Neuronal stem cell (in vitro differentiated cells): ENCODE results near the gene RREB1.

Source experiments
- DNase-seq: peaks from one replicate; pipeline ENCODE4 v3.0.0-alpha.2; 2013; ENCODE audit warnings: low spot score
- H2AFZ ChIP-seq: one replicate; pipeline ENCODE4 v1.6.1; 2013; ENCODE audit warnings: mild to moderate bottlenecking, low read length, inconsistent platforms
- H2AK5ac ChIP-seq: 2 replicates; pipeline ENCODE4 v1.6.1; 2013; ENCODE audit warnings: low read depth, mild to moderate bottlenecking, inconsistent platforms, low read length, moderate library complexity, mixed read lengths
- H2BK120ac ChIP-seq: 2 replicates; pipeline ENCODE4 v1.6.1; 2013; ENCODE audit warnings: low read depth, mild to moderate bottlenecking, inconsistent platforms, low read length, moderate library complexity, mixed read lengths
- H2BK12ac ChIP-seq: one replicate; pipeline ENCODE4 v1.6.1; 2013; ENCODE audit warnings: low read length, inconsistent platforms
- H2BK15ac ChIP-seq: 2 replicates; pipeline ENCODE4 v1.6.1; 2013; ENCODE audit warnings: mild to moderate bottlenecking, low read length, inconsistent platforms, mixed read lengths
- H2BK5ac ChIP-seq: one replicate; pipeline ENCODE4 v1.6.1; 2013; ENCODE audit warnings: inconsistent platforms, mild to moderate bottlenecking, low read length, moderate library complexity
- H3K14ac ChIP-seq: one replicate; pipeline ENCODE4 v1.6.1; 2013; ENCODE audit warnings: low read length, inconsistent platforms
- H3K18ac ChIP-seq: 2 replicates; pipeline ENCODE4 v1.6.1; 2013; ENCODE audit warnings: low read length, inconsistent platforms
- H3K23ac ChIP-seq: 2 replicates; pipeline ENCODE4 v1.6.1; 2013; ENCODE audit warnings: low read depth, mild to moderate bottlenecking, mixed read lengths, low read length, inconsistent platforms; ENCODE audit not compliant: poor library complexity
- H3K27ac ChIP-seq: replicated peaks from 3 replicates; pipeline ENCODE4 v1.5.1; 2013; ENCODE audit warnings: low read length, inconsistent platforms
- H3K27me3 ChIP-seq, 3 experiments: 2 replicates each; pipeline ENCODE4 v1.6.1; 2013; ENCODE audit warnings: low read length in 3 of 3, mild to moderate bottlenecking in 2 of 3, inconsistent platforms in 1 of 3, low read depth in 1 of 3, mixed read lengths in 1 of 3, moderate library complexity in 1 of 3; ENCODE audit not compliant: control insufficient read depth in 3 of 3, insufficient read depth in 3 of 3
- H3K36me3 ChIP-seq, 2 donors: replicated peaks in 1 of 2; 2 replicates each; pipeline ENCODE4 v1.6.1; 2013; ENCODE audit warnings: low read length in 2 of 2; ENCODE audit not compliant: control insufficient read depth in 2 of 2, insufficient read depth in 2 of 2
- H3K4ac ChIP-seq: 2 replicates; pipeline ENCODE4 v1.6.1; 2013; ENCODE audit warnings: inconsistent platforms, mild to moderate bottlenecking, low read length, moderate library complexity
- H3K4me1 ChIP-seq, 2 donors: 1 replicate in 1 of 2; 2 replicates in 1 of 2; pipeline ENCODE4 v1.6.1; 2013; ENCODE audit warnings: low read length in 2 of 2, low read depth in 1 of 2; ENCODE audit not compliant: control insufficient read depth in 2 of 2, insufficient read depth in 1 of 2
- H3K4me2 ChIP-seq: one replicate; pipeline ENCODE4 v1.6.1; 2013; ENCODE audit warnings: mild to moderate bottlenecking, low read length, inconsistent platforms; ENCODE audit not compliant: insufficient read depth, poor library complexity, severe bottlenecking
- H3K4me3 ChIP-seq, 2 donors: 2 replicates each; pipeline ENCODE4 v1.5.1; 2013; ENCODE audit warnings: low read length in 2 of 2, mild to moderate bottlenecking in 2 of 2, inconsistent platforms in 1 of 2, moderate library complexity in 1 of 2
- H3K79me1 ChIP-seq: one replicate; pipeline ENCODE4 v1.6.1; 2013; ENCODE audit warnings: low read depth, mild to moderate bottlenecking, inconsistent platforms, low read length, moderate library complexity
- H3K9ac ChIP-seq: one replicate; pipeline ENCODE4 v1.6.1; 2013; ENCODE audit warnings: mild to moderate bottlenecking, low read depth, low read length, inconsistent platforms; ENCODE audit not compliant: poor library complexity
- H3K9me3 ChIP-seq, 2 donors: replicated peaks in 1 of 2; 2 replicates each; pipeline versions ENCODE3 to v1.6.1; 2013; ENCODE audit warnings: low read length in 2 of 2, mild to moderate bottlenecking in 2 of 2, inconsistent platforms in 1 of 2, low read depth in 1 of 2, mixed read lengths in 1 of 2, moderate library complexity in 1 of 2; ENCODE audit not compliant: control insufficient read depth in 2 of 2, insufficient read depth in 1 of 2
- H4K8ac ChIP-seq: one replicate; pipeline ENCODE4 v1.6.1; 2013; ENCODE audit warnings: low read depth, mild to moderate bottlenecking, inconsistent platforms, low read length, moderate library complexity
- H4K91ac ChIP-seq: one replicate; pipeline ENCODE4 v1.6.1; 2013; ENCODE audit warnings: low read length, low read depth, mild to moderate bottlenecking, inconsistent platforms; ENCODE audit not compliant: poor library complexity
- WGBS, 2 donors: extraction: QIAGEN DNeasy Blood & Tissue Kit; methylation state at CpG; one replicate each; pipeline ENCODE4 v1.1.7; 2013; ENCODE audit warnings: missing lambda C conversion rate in 2 of 2, mixed read lengths in 1 of 2; ENCODE audit not compliant: insufficient read length in 2 of 2, insufficient replicate concordance in 1 of 2; ENCODE audit errors: extremely low coverage in 2 of 2; 5-methylcytosine and 5-hydroxymethylcytosine counted together

Gene RREB1

GRCh38 chr6:7073821-7074525, 33.8 kb upstream of the RREB1 start:
- WGBS, 2 donors: no CpG with 5 or more reads among the region's 9 CpGs
- no peak overlapping the region for H3K14ac ChIP-seq
- no peak overlapping the region for H2BK15ac ChIP-seq
- no peaks in the 10 kb centered on the region for H3K36me3 ChIP-seq
- H3K23ac ChIP-seq: no peak overlapping the region
- H2AK5ac ChIP-seq: no peak overlapping the region
- H3K27me3 ChIP-seq: no peaks in the 10 kb centered on the region
- no peaks in the 10 kb centered on the region for H3K79me1 ChIP-seq
- H2AFZ ChIP-seq: no peak overlapping the region
- no peak overlapping the region for H2BK12ac ChIP-seq
- H3K4ac ChIP-seq: no peak overlapping the region
- H4K91ac ChIP-seq: no peak overlapping the region
- H3K4me1 ChIP-seq: no peaks in the 10 kb centered on the region
- no peak overlapping the region for H3K9ac ChIP-seq
- H3K27ac ChIP-seq: no peak overlapping the region
- H3K9me3 ChIP-seq: no peaks in the 10 kb centered on the region
- no peak for DNase-seq
- no peak overlapping the region for H2BK5ac ChIP-seq
- H2BK120ac ChIP-seq: no peak overlapping the region
- no peak overlapping the region for H3K18ac ChIP-seq
- no peak overlapping the region for H4K8ac ChIP-seq
- no peak overlapping the region for H3K4me3 ChIP-seq
- H3K4me2 ChIP-seq: no peak overlapping the region

GRCh38 chr6:7074870-7075269, 32.9 kb upstream of the RREB1 start:
- no peak overlapping the region for H2BK12ac ChIP-seq
- DNase-seq: no peak
- H3K27ac ChIP-seq: no peak overlapping the region
- H3K79me1 ChIP-seq: no peaks in the 10 kb centered on the region
- no peak overlapping the region for H3K4me3 ChIP-seq
- H3K9me3 ChIP-seq: no peaks in the 10 kb centered on the region
- no peak overlapping the region for H3K9ac ChIP-seq
- H2BK15ac ChIP-seq: no peak overlapping the region
- no peaks in the 10 kb centered on the region for H3K36me3 ChIP-seq
- no peaks in the 10 kb centered on the region for H3K27me3 ChIP-seq
- no peak overlapping the region for H2AFZ ChIP-seq
- H2BK5ac ChIP-seq: no peak overlapping the region
- H4K8ac ChIP-seq: no peak overlapping the region
- no peak overlapping the region for H3K23ac ChIP-seq
- no peak overlapping the region for H2BK120ac ChIP-seq
- WGBS, 2 donors: no CpG with 5 or more reads among the region's 3 CpGs
- H3K4ac ChIP-seq: no peak overlapping the region
- no peak overlapping the region for H4K91ac ChIP-seq
- H3K14ac ChIP-seq: no peak overlapping the region
- no peak overlapping the region for H3K4me2 ChIP-seq
- no peak overlapping the region for H2AK5ac ChIP-seq
- no peak overlapping the region for H3K18ac ChIP-seq
- H3K4me1 ChIP-seq: no peaks in the 10 kb centered on the region

GRCh38 chr6:7075341-7076000, 32.3 kb upstream of the RREB1 start:
- no CpG with 5 or more reads among the region's 7 CpGs for WGBS, 2 donors
- Histone ChIP-seq H4K8ac (no peak overlapping the region), H3K4ac (no peak overlapping the region), H3K4me3 (no peak overlapping the region), H2AFZ (no peak overlapping the region), H2BK5ac (no peak overlapping the region), H3K14ac (no peak overlapping the region), H2BK15ac (no peak overlapping the region), H3K27me3 (no peaks in the 10 kb centered on the region), H3K9me3 (no peaks in the 10 kb centered on the region), H3K23ac (no peak overlapping the region), H3K79me1 (no peaks in the 10 kb centered on the region), H2AK5ac (no peak overlapping the region), H4K91ac (no peak overlapping the region), H3K9ac (no peak overlapping the region), H3K18ac (no peak overlapping the region), H2BK12ac (no peak overlapping the region), H3K27ac (no peak overlapping the region), H3K36me3 (no peaks in the 10 kb centered on the region), H2BK120ac (no peak overlapping the region), H3K4me1 (no peaks in the 10 kb centered on the region), H3K4me2 (no peak overlapping the region)
- no peak for DNase-seq

- peaks cover 0 to 4% (median 0%) of the 10 kb centered on the region in 3 experiments for H3K27me3 ChIP-seq
- no peak overlapping the region for H4K91ac ChIP-seq
- no peak overlapping the region for H4K8ac ChIP-seq
- no peak overlapping the region for H3K4me3 ChIP-seq
- H2BK15ac ChIP-seq: no peak overlapping the region
- no peak overlapping the region for H2BK5ac ChIP-seq
- no peaks in the 10 kb centered on the region for H3K9me3 ChIP-seq
- H3K27ac ChIP-seq: no peak overlapping the region
- DNase-seq: no peak
- H3K4me1 ChIP-seq: no peaks in the 10 kb centered on the region
- H3K18ac ChIP-seq: no peak overlapping the region
- H3K79me1 ChIP-seq: no peaks in the 10 kb centered on the region
- H3K36me3 ChIP-seq: no peaks in the 10 kb centered on the region
- H2BK120ac ChIP-seq: no peak overlapping the region
- H3K23ac ChIP-seq: no peak overlapping the region
- WGBS, 2 donors: no CpG with 5 or more reads among the region's 2 CpGs
- no peak overlapping the region for H3K9ac ChIP-seq
- no peak overlapping the region for H3K4ac ChIP-seq
- no peak overlapping the region for H3K14ac ChIP-seq
- H2AFZ ChIP-seq: no peak overlapping the region
- no peak overlapping the region for H2BK12ac ChIP-seq
- no peak overlapping the region for H3K4me2 ChIP-seq
- no peak overlapping the region for H2AK5ac ChIP-seq
Observed at GRCh38 chr6:7077856-7078255, 29.9 kb upstream of the RREB1 start.
